GM18873 (cell line): Measurements from ENCODE around the gene EXO5.
"Not testable (repeated sequence)": the region's sequence is repeated elsewhere in the genome, so short reads cannot be mapped to it uniquely, and the experiment has no call there.

ENCODE experiments used
- ATAC-seq: cut with Tn5 transposase; IDR thresholded peaks from one replicate; pipeline ENCODE4 v1.9.1; 2021; ENCODE audit warnings: mild to moderate bottlenecking, moderate library complexity, moderate number of reproducible peaks; ENCODE audit not compliant: unreplicated experiment, low FRiP score

The EXO5 gene, protein sequence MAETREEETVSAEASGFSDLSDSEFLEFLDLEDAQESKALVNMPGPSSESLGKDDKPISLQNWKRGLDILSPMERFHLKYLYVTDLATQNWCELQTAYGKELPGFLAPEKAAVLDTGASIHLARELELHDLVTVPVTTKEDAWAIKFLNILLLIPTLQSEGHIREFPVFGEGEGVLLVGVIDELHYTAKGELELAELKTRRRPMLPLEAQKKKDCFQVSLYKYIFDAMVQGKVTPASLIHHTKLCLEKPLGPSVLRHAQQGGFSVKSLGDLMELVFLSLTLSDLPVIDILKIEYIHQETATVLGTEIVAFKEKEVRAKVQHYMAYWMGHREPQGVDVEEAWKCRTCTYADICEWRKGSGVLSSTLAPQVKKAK

DNA sequence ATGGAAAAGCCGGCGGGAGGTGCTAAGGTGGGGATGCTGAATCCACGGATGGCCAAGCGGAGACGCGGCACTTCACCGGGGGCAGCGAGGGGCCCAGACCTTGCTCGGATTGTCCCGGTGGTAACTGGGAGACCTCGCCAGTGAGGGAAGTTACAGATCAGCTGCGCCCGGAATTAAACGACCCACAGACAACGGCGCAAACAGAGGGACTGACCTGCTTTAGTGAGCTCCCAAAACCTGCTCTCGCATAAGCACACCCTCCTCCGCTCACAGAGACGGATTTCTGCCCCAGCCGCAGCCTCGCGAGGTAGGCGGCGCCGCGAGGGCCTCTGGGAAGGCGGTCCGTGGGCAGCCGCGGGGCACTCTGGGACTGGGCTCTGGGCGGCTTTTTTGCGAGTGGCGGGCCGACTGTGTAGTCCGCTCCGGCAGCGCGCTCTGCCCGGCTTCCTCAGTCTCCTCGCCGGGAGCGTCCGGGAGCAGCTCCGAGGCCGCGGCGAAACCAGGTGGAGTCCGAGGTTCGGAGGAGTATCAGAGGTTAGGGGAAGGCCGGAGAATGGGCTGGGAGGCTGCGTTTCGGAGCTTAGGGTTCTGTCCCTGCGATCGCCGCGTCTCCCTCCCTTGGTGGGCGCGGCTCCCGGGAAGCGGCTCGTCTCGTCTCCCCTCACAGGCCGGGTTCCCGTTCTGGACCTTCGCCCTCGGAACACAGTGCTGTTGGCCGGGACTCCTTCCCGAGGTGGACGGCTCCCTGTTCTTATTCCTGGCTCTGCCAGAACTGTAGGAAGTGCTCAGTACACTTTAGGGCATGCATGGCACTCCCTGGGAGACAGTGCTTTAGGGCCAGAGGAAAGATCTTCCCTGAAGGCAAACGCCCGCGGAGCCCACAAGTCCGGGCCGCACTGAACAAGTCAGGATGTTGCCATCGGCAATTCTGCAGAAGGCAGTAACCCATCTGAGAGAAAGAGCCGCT is at the start of gene EXO5:
Gene EXO5, plus strand, starts transcription at position 393 of the 967 bp plus-strand sequence. CDS start 5,778 bp downstream, outside the sequence.
- no peak for ATAC-seq

DNA sequence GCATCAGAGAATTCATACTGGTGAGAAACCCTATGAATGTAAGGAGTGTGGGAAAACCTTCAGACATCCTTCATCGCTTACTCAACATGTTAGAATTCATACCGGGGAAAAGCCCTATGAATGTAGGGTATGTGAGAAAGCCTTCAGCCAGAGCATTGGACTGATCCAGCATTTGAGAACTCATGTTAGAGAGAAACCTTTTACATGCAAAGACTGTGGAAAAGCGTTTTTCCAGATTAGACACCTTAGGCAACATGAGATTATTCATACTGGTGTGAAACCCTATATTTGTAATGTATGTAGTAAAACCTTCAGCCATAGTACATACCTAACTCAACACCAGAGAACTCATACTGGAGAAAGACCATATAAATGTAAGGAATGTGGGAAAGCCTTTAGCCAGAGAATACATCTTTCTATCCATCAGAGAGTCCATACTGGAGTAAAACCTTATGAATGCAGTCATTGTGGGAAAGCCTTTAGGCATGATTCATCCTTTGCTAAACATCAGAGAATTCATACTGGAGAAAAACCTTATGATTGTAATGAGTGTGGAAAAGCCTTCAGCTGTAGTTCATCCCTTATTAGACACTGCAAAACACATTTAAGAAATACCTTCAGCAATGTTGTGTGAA is 45.5 kb upstream of the EXO5 start:
- no peak for ATAC-seq

- no peak for ATAC-seq
Measured at GRCh38 chr1:40469327-40469726, 39.2 kb upstream of the EXO5 start.

GRCh38 chr1:40475268-40475667 is 33.3 kb upstream of the EXO5 start:
- no peak for ATAC-seq

DNA sequence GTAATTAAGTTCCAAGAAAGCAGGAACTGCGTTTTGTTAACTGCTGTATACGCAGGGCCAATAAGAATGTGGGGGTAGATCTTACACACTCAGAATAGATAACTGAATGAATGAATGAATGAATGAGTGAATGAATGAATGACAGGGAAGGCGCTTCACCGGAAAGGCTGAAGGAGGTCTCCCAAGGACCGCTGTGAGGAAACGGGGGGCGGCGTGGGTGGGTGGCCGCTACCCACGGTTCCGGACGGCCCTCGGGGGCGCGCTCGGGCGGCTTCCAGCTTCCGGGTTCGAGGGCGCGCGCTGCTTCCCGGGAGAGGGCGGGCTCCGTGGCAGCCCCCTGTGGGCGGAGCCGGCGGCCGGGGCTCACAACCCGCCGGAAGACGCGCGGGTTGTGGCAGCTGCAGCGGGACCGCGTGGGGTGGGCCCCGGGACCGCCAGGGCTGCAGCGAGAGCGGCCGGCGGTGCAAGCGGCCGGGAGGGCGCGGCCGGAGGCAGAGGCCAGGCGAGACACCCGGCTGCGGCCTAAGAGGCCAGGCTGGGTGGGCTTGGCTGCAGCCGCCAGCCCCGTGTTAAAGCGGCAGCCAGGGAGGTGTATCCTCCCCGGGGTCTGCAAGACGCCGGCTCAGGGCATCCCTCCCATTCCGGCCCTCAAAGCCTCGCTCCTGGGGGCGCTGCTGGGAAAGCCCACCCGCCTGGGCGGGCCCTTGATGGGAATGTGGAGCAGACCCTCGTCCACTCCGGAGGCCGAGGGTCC is 31.5 kb upstream of the EXO5 start, which contains the start of gene ZFP69:
Gene ZFP69, plus strand, starts transcription at position 367 of the 754 bp plus-strand sequence. CDS start 2,072 bp downstream, outside the sequence.
- no peak for ATAC-seq

DNA sequence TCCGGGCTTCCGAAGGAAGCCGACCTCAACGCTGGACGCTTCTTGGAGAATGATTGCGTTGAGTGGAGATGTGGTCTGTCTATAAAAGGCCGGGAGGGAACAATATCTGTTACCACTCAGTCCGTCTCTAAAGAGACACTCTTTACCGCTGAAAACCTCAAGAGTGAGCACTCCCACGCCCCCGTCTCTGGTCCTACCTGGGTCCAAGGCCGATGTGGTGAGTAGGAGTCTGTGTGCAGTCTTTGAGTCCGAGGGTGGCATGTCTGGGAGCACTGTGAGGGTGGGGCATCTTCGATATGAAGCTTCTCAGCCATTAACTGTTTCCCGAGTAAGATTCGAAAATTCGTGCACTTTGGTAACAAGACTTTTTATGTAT is 30.9 kb upstream of the EXO5 start:
- ATAC-seq = no peak

GRCh38 chr1:40478276-40478675 is 30.3 kb upstream of the EXO5 start:
- ATAC-seq = no peak

- no peak for ATAC-seq
Measured at GRCh38 chr1:40479156-40479555, 29.4 kb upstream of the EXO5 start.

GRCh38 chr1:40495315-40495903 is 13.2 kb upstream of the EXO5 start:
- ATAC-seq = no peak

GRCh38 chr1:40502651-40503050 is 5.9 kb upstream of the EXO5 start:
- ATAC-seq = not testable (repeated sequence)

- ATAC-seq = no peak
Measured at GRCh38 chr1:40507973-40508372, 594 bp upstream of the EXO5 start.

- no peak for ATAC-seq
Measured at GRCh38 chr1:40519517-40519916, 10.9 kb downstream of the EXO5 start.

GRCh38 chr1:40530735-40531380 is 22.3 kb downstream of the EXO5 start:
- no peak for ATAC-seq

GRCh38 chr1:40531381-40532061 is 23.0 kb downstream of the EXO5 start, which contains the start of gene ZNF684:
TSS of gene ZNF684 (plus strand) at chr1:40531637. CDS start at chr1:40533167, 1,530 bp downstream.
- ATAC-seq = peak; percentile 87

DNA sequence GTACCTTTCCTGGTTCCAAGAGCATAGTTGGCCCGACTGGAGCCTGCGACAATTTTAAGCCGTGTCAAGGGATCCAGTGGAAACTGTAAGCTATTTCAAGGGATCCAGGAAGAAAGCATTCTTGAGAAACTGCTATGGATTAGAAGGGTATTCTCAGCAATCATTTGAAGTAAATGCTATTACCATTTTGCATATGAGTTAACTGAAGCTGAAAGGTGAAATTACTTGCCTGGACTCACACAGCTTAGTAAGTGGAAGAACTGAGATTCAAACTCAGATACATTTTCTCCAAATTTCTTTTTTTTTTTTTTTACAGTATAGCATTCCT is 23.5 kb downstream of the EXO5 start:
- ATAC-seq = no peak

GRCh38 chr1:40532844-40533424 is 24.4 kb downstream of the EXO5 start:
- ATAC-seq = no peak

GRCh38 chr1:40534589-40534988 is 26.0 kb downstream of the EXO5 start:
- no peak for ATAC-seq

GRCh38 chr1:40535732-40536131 is 27.2 kb downstream of the EXO5 start:
- ATAC-seq = no peak
